Psoas muscle (tissue), 8 donors: ENCODE results near the gene GGACT. TPM values are rescaled to one million over a fixed set of nuclear protein-coding genes. Genes with fewer than 3 reads are reported as not detected.

Experiments
- ATAC-seq, 4 donors: fragments of 200-7000 bp; cut with Tn5 transposase; one replicate each; pipeline ENCODE4 v1.9.1; 2020; ENCODE audit warnings: moderate library complexity in 3 of 4, mild to moderate bottlenecking in 2 of 4
- DNase-seq, 2 donors: peaks; one replicate each; pipeline ENCODE4 v3.0.0-alpha.2; 2020
- H3K27ac ChIP-seq: fragments of 200-600 bp; one replicate; pipeline ENCODE4 v1.8.0; 2022
- H3K27me3 ChIP-seq, 3 donors: fragments of 200-600 bp in 1 of 3; one replicate each; pipeline versions ENCODE4 v1.6.1 to v1.8.0; 2013 to 2022; ENCODE audit warnings: low read length in 2 of 3, mild to moderate bottlenecking in 2 of 3, moderate library complexity in 1 of 3; ENCODE audit not compliant: insufficient read depth in 3 of 3
- H3K36me3 ChIP-seq, 2 donors: fragments of 200-600 bp in 1 of 2; one replicate each; pipeline versions ENCODE4 v1.6.1 to v1.8.0; 2013 to 2022; ENCODE audit warnings: low read depth in 1 of 2, mild to moderate bottlenecking in 1 of 2, moderate library complexity in 1 of 2; ENCODE audit not compliant: insufficient read depth in 1 of 2
- H3K4me1 ChIP-seq: fragments of 200-600 bp; one replicate; pipeline ENCODE4 v1.8.0; 2022
- H3K4me3 ChIP-seq: fragments of 200-600 bp; one replicate; pipeline ENCODE4 v1.8.0; 2022; ENCODE audit warnings: mild to moderate bottlenecking
- H3K9me3 ChIP-seq: fragments of 200-600 bp; one replicate; pipeline ENCODE4 v1.8.0; 2022
- CTCF ChIP-seq: fragments of 200-600 bp; IDR thresholded peaks from one replicate; pipeline ENCODE4 v1.8.0; 2022; ENCODE audit warnings: antibody characterized with exemption
- WGBS, 3 donors: extraction: QIAGEN DNeasy Blood & Tissue Kit; methylation state at CpG; one replicate each; pipeline versions ENCODE4 v1.1.6 to v1.1.7; 2013; 5-methylcytosine and 5-hydroxymethylcytosine counted together
- intact Hi-C, 2 donors: fragments of 100-400 bp; cut with DNase I; formaldehyde crosslinking; loops; one replicate each; pipeline versions ENCODE4 v1.11.0 to v1.14.2; 2022
- polyA plus RNA-seq, 3 donors: library from polyadenylated mRNA; stranded (reverse); fragments of 200-250 nt; gene quantifications; one replicate each; pipeline ENCODE4 v1.2.3, GENCODE V29; 2013
- total RNA-seq, 4 donors: library from RNA; stranded (reverse); fragmentation: NEBNext Ultra II Directional in 2 of 4; extraction: Animal tissue kit (Norgen Biotek cat#: 25700) in 2 of 4; gene quantifications; one replicate each; pipeline versions ENCODE4 v1.2.1 to v1.2.4, GENCODE V29; 2021 to 2023
- donor health status: healthy with polysubstance abuse.
- donor health status: DM: no; HTN: no; CAD: no; lungs with moderate emphysema.
- donor health status: Bipolar disorder and iron deficiency.
- donor health status: healthy.
- donor health status: DM: yes; HTN: yes; CAD: no.
- donor health status: DM: no; HTN: no; CAD: no.
- donor health status: DM: no; HTN: no; CAD: no.
- donor health status: DM: yes; HTN: yes; CAD: no.

Gene GGACT
- total and polyA plus RNA-seq, 7 donors: 0.44 to 4.4 (median 1.6) TPM

GRCh38 chr13:100552755-100553154, 35.8 kb downstream of the GGACT start:
- no peak for DNase-seq
- Histone ChIP-seq H3K27ac (no peak overlapping the region), H3K9me3 (no peaks in the 10 kb centered on the region)

GRCh38 chr13:100549316-100549715, 39.3 kb downstream of the GGACT start:
- 68 to 90% (median 82%) methylated on average over 9 of the region's 9 CpGs for WGBS, 3 donors
- Histone ChIP-seq H3K4me3 (no peak overlapping the region), H3K27me3 (no peaks in the 10 kb centered on the region), H3K36me3 (no peaks in the 10 kb centered on the region), H3K9me3 (no peaks in the 10 kb centered on the region), H3K27ac (no peak overlapping the region), H3K4me1 (peaks cover 10% of the 10 kb centered on the region)
- DNase-seq (no peak), ATAC-seq (no peak)
- TF ChIP-seq CTCF: no peak
- intact Hi-C loops: no loop called here

More at GRCh38 chr13:100552755-100553154, 35.8 kb downstream of the GGACT start:
- Histone ChIP-seq H3K4me3 (no peak overlapping the region), H3K36me3 (no peaks in the 10 kb centered on the region), H3K4me1 (peaks cover 4% of the 10 kb centered on the region), H3K27me3 (no peaks in the 10 kb centered on the region)
- WGBS, 3 donors: 87 to 90% (median 89%) methylated on average over 11 of the region's 11 CpGs
- no peak for TF ChIP-seq CTCF
- no peak for ATAC-seq
- intact Hi-C loops: no loop called here

GRCh38 chr13:100547791-100548201, 40.8 kb downstream of the GGACT start:
- 24 to 49% (median 27%) methylated on average over 9 of the region's 9 CpGs for WGBS, 3 donors
- Histone ChIP-seq H3K4me1 (peaks cover 10% of the 10 kb centered on the region), H3K4me3 (no peak overlapping the region), H3K27me3 (no peaks in the 10 kb centered on the region), H3K27ac (no peak overlapping the region), H3K9me3 (no peaks in the 10 kb centered on the region), H3K36me3 (no peaks in the 10 kb centered on the region)
- intact Hi-C loops: no loop called here
- TF ChIP-seq CTCF: no peak
- ATAC-seq (no peak), DNase-seq (no peak)

GRCh38 chr13:100546713-100547405, 41.7 kb downstream of the GGACT start:
- DNase-seq (no peak), ATAC-seq (no peak)
- intact Hi-C loops: no loop called here
- no peak for TF ChIP-seq CTCF
- H3K36me3 ChIP-seq: no peaks in the 10 kb centered on the region
- H3K27ac ChIP-seq: no peak overlapping the region
- no peak overlapping the region for H3K4me3 ChIP-seq
- no peaks in the 10 kb centered on the region for H3K9me3 ChIP-seq
- no peaks in the 10 kb centered on the region for H3K27me3 ChIP-seq
- peaks cover 10% of the 10 kb centered on the region for H3K4me1 ChIP-seq
- WGBS, 3 donors: 96 to 97% (median 96%) methylated on average over 21 of the region's 21 CpGs

- WGBS, 3 donors: 91 to 96% (median 94%) methylated on average over 4 of the region's 4 CpGs
- ATAC-seq (no peak), DNase-seq (no peak)
- Histone ChIP-seq H3K27me3 (no peaks in the 10 kb centered on the region), H3K4me1 (peaks cover 10% of the 10 kb centered on the region), H3K27ac (no peak overlapping the region), H3K4me3 (no peak overlapping the region), H3K9me3 (no peaks in the 10 kb centered on the region), H3K36me3 (no peaks in the 10 kb centered on the region)
- TF ChIP-seq CTCF: no peak
- intact Hi-C loops: no loop called here
Measured at GRCh38 chr13:100545684-100546061, 42.9 kb downstream of the GGACT start.
